HepG2 (cell line): ENCODE results near the gene TRIM31. TPM values are rescaled to one million over a fixed set of nuclear protein-coding genes. Genes with fewer than 3 reads are reported as not detected.
A peak's percentile ranks its signal among the peaks of the same experiment; 100 is the strongest.

Experiments
- ATAC-seq: fragments of 200-7000 bp; cut with Tn5 transposase; 3 replicates; pipeline ENCODE4 v1.9.1; 2020; ENCODE audit warnings: mild to moderate bottlenecking, moderate library complexity
- BruUV-seq: library from RNA; stranded (reverse); fragments of 400-500 nt; replicated peaks from 2 replicates; lab custom pipeline; 2021; lab: Mats Ljungman, UMichigan
- CTCF ChIA-PET: fragments of 300-600 bp; formaldehyde crosslinking; extraction: SDS; loops from one replicate; lab custom pipeline; 2021; ENCODE audit warnings: low total read pairs, inconsistent platforms, low intra/inter-chr PET ratio; lab: Yijun Ruan, JAX
- POLR2A ChIA-PET: fragments of 350-600 bp; sonication (Branson Sonifier 250); formaldehyde crosslinking; loops from one replicate; lab custom pipeline; 2020; ENCODE audit warnings: antibody characterized with exemption, inconsistent platforms; lab: Yijun Ruan, JAX
- DNase-seq: peaks from one replicate; pipeline ENCODE4 v3.0.0-alpha.2; 2015; ENCODE audit warnings: low spot score
- FAIRE-seq: peaks from 3 replicates; lab custom pipeline; 2011; peaks lifted over from hg19 to GRCh38; lab: Jason Lieb, UNC
- H2AFZ ChIP-seq: one replicate; pipeline ENCODE4 v1.6.1; 2011; ENCODE audit warnings: low read length, inconsistent platforms
- H3K27ac ChIP-seq: fragments of 300-600 bp; 3 replicates; pipeline ENCODE4 v1.8.0; 2011; ENCODE audit warnings: mixed run types, mild to moderate bottlenecking, mixed read lengths, low read length, inconsistent platforms; ENCODE audit not compliant: insufficient read depth; ENCODE audit errors: extremely low read length
- H3K27me3 ChIP-seq, 2 experiments: fragments of 200-600 bp in 1 of 2; 2 replicates in 1 of 2; 3 replicates in 1 of 2; pipeline versions ENCODE4 v1.6.0 to v1.8.0; 2011; ENCODE audit warnings: low read length in 2 of 2, mild to moderate bottlenecking in 2 of 2, moderate library complexity in 2 of 2, inconsistent platforms in 1 of 2; ENCODE audit not compliant: insufficient read depth in 2 of 2, control insufficient read depth in 1 of 2
- H3K36me3 ChIP-seq, 2 experiments: fragments of 200-600 bp in 1 of 2; replicated peaks in 1 of 2; 2 replicates in 1 of 2; 3 replicates in 1 of 2; pipeline versions ENCODE4 v1.5.1 to v1.8.0; 2011; ENCODE audit warnings: low read length in 2 of 2, inconsistent platforms in 1 of 2; ENCODE audit not compliant: insufficient read depth in 2 of 2, control insufficient read depth in 1 of 2
- H3K4me1 ChIP-seq: 2 replicates; pipeline ENCODE4 v1.5.1; 2012; ENCODE audit warnings: low read length, inconsistent platforms; ENCODE audit not compliant: insufficient read depth
- H3K4me2 ChIP-seq: 2 replicates; pipeline ENCODE4 v1.6.0; 2011; ENCODE audit warnings: low read depth, low read length, inconsistent platforms
- H3K4me3 ChIP-seq, 3 experiments: fragments of 200-600 bp in 1 of 3; sonication (generic), shearing (Covaris generic) in 1 of 3; replicated peaks in 1 of 3; 2 replicates each; pipeline ENCODE4 v1.5.1; 2011 to 2016; ENCODE audit warnings: low read length in 3 of 3, inconsistent platforms in 2 of 3, low read depth in 2 of 3, mild to moderate bottlenecking in 2 of 3, control low read depth in 1 of 3, mixed read lengths in 1 of 3; ENCODE audit not compliant: insufficient read depth in 1 of 3
- H3K79me2 ChIP-seq: one replicate; pipeline ENCODE4 v1.6.1; 2011; ENCODE audit warnings: low read length, inconsistent platforms; ENCODE audit not compliant: insufficient read depth
- H3K9ac ChIP-seq: 2 replicates; pipeline ENCODE4 v1.6.0; 2011; ENCODE audit warnings: mild to moderate bottlenecking, low read depth, low read length, inconsistent platforms; ENCODE audit not compliant: insufficient read depth
- H3K9me3 ChIP-seq: 2 replicates; pipeline ENCODE4 v1.5.1; 2012; ENCODE audit warnings: mild to moderate bottlenecking, low read length
- H4K20me1 ChIP-seq: 2 replicates; pipeline ENCODE4 v1.6.0; 2011; ENCODE audit warnings: inconsistent platforms, mild to moderate bottlenecking, low read length, moderate library complexity; ENCODE audit not compliant: insufficient read depth
- AGO2 ChIP-seq: fragments of 200-400 bp; formaldehyde crosslinking; optimal IDR thresholded peaks from 2 replicates; pipeline ENCODE3; 2017; ENCODE audit warnings: mild to moderate bottlenecking, low read depth, low read length, moderate library complexity
- DR1 ChIP-seq: sonication (generic); formaldehyde crosslinking; IDR thresholded peaks from 2 replicates; pipeline ENCODE4 v1.8.0; 2021; ENCODE audit warnings: mild to moderate bottlenecking, missing genetic modification reagents, inconsistent platforms
- HOXA9 ChIP-seq: sonication (generic); formaldehyde crosslinking; IDR thresholded peaks from 2 replicates; pipeline ENCODE4 v1.8.1; 2022; ENCODE audit warnings: missing genetic modification reagents, mild to moderate bottlenecking, moderate library complexity, borderline replicate concordance
- RELA ChIP-seq: sonication (generic); formaldehyde crosslinking; IDR thresholded peaks from 2 replicates; pipeline ENCODE4 v1.4.0; 2020; ENCODE audit warnings: missing genetic modification reagents
- RFXAP ChIP-seq: sonication (generic); formaldehyde crosslinking; IDR thresholded peaks from 2 replicates; pipeline ENCODE4 v1.4.0; 2020; ENCODE audit warnings: missing genetic modification reagents, borderline replicate concordance
- SNRNP70 ChIP-seq: fragments of 200-400 bp; formaldehyde crosslinking; IDR thresholded peaks from 2 replicates; pipeline ENCODE4 v1.6.1; 2017; ENCODE audit warnings: mild to moderate bottlenecking, low read depth, low read length, moderate library complexity
- TRIM22 ChIP-seq: fragments of 450-650 bp; IDR thresholded peaks from 2 replicates; pipeline ENCODE4 v1.6.1; 2017
- XRCC5 ChIP-seq: fragments of 200-400 bp; formaldehyde crosslinking; optimal IDR thresholded peaks from 2 replicates; pipeline ENCODE3; 2017; ENCODE audit warnings: mild to moderate bottlenecking, low read length
- ZBTB25 ChIP-seq: IDR thresholded peaks from 2 replicates; pipeline ENCODE4 v1.6.1; 2018; ENCODE audit warnings: missing genetic modification reagents
- ZEB1 ChIP-seq: IDR thresholded peaks from 2 replicates; pipeline ENCODE4 v1.6.1; 2012; ENCODE audit warnings: mild to moderate bottlenecking, low read depth, inconsistent platforms; ENCODE audit not compliant: insufficient replicate concordance
- ZMAT3 ChIP-seq: sonication (generic); formaldehyde crosslinking; conservative IDR thresholded peaks from 2 replicates; pipeline ENCODE4 v1.7.0; 2021; ENCODE audit warnings: missing genetic modification reagents
- ZMYM3 ChIP-seq: sonication (generic); formaldehyde crosslinking; IDR thresholded peaks from 2 replicates; pipeline ENCODE4 v1.5.1; 2020; ENCODE audit warnings: mild to moderate bottlenecking, missing genetic modification reagents
- ZNF383 ChIP-seq: sonication (generic); formaldehyde crosslinking; IDR thresholded peaks from 2 replicates; pipeline ENCODE4 v1.4.0; 2020; ENCODE audit warnings: missing genetic modification reagents, mild to moderate bottlenecking, borderline replicate concordance
- ZNF432 ChIP-seq: sonication (generic); formaldehyde crosslinking; IDR thresholded peaks from 2 replicates; pipeline ENCODE4 v1.5.0; 2020; ENCODE audit warnings: missing genetic modification reagents, mild to moderate bottlenecking, borderline replicate concordance
- ZNF546 ChIP-seq: sonication (generic); formaldehyde crosslinking; conservative IDR thresholded peaks from 2 replicates; pipeline ENCODE4 v1.8.1; 2023; ENCODE audit warnings: mild to moderate bottlenecking, missing genetic modification reagents
- ZNF556 ChIP-seq: sonication (generic); formaldehyde crosslinking; IDR thresholded peaks from 2 replicates; pipeline ENCODE4 v1.4.0; 2020; ENCODE audit warnings: mild to moderate bottlenecking, missing genetic modification reagents, borderline replicate concordance
- ZNF563 ChIP-seq: sonication (generic); formaldehyde crosslinking; IDR thresholded peaks from 2 replicates; pipeline ENCODE4 v1.8.0; 2022; ENCODE audit warnings: mild to moderate bottlenecking, moderate library complexity, missing genetic modification reagents
- ZNF577 ChIP-seq: sonication (generic); formaldehyde crosslinking; IDR thresholded peaks from 2 replicates; pipeline ENCODE4 v1.4.0; 2020; ENCODE audit warnings: mild to moderate bottlenecking, low read depth, missing genetic modification reagents, borderline replicate concordance
- ZNF644 ChIP-seq: IDR thresholded peaks from 2 replicates; pipeline ENCODE4 v1.6.1; 2016; ENCODE audit warnings: low read depth
- WGBS: methylation state at CpG from one replicate; pipeline ENCODE4 v1.1.6; 2017; ENCODE audit warnings: low lambda C conversion rate; 5-methylcytosine and 5-hydroxymethylcytosine counted together
- in situ Hi-C: cut with HindIII; loops from 2 replicates; pipeline ENCODE4 v1.10.0; 2017; ENCODE audit warnings: low pct_unique_long_range_greater_than_20kb; ENCODE audit not compliant: extremely low pct_ligation_motif_present
- intact Hi-C: fragments of 100-400 bp; cut with micrococcal nuclease; formaldehyde crosslinking; loops from one replicate; pipeline ENCODE4 v1.10.0; 2022; ENCODE audit not compliant: unreplicated experiment
- polyA plus RNA-seq, 8 experiments: library from polyadenylated mRNA; depleted of rRNA in 3 of 8; stranded (reverse) in 7 of 8; unstranded in 1 of 8; fragments of >200 nt; fragmentation: Illumina TruSeq in 4 of 8; extraction: Trizol in 4 of 8; gene quantifications; 2 replicates each; pipeline versions ENCODE4 v1.2.1 to v1.2.3, GENCODE V29; 2011 to 2016; ENCODE audit warnings: low read depth in 4 of 8, missing spikeins in 1 of 8, mixed read lengths in 1 of 8; ENCODE audit not compliant: insufficient read depth in 1 of 8
- total RNA-seq, 5 experiments: library from RNA; depleted of rRNA; stranded (reverse); fragments of >200 nt; fragmentation: Illumina TruSeq; extraction: Trizol; gene quantifications; 2 replicates each; pipeline ENCODE4 v1.2.3, GENCODE V29; 2016; ENCODE audit warnings: low read depth in 1 of 5

The TRIM31 gene
- total and polyA plus RNA-seq, 2 of the 13 experiments (the other 11 are each of a cell fraction or from before 2014, with no cell fraction given), result 0.13 to 0.51 TPM

- TF ChIP-seq AGO2 (no peak), ZNF577 (CRISPR knock-in tag) (no peak), RFXAP (CRISPR knock-in tag) (no peak; the same call in 1 of the 2 replicates), ZNF556 (CRISPR knock-in tag) (no peak), ZNF432 (no peak), SNRNP70 (no peak)
Measured at GRCh38 chr6:30075790-30076732, 36.8 kb downstream of the TRIM31 start (continued).

- FAIRE-seq, result no peak
- Histone ChIP-seq H4K20me1 (no peaks in the 10 kb centered on the region), H2AFZ (peak within 1 kb of the TSS; percentile 68), H3K9me3 (no peaks in the 10 kb centered on the region), H3K4me1 (peaks cover 47% of the 10 kb centered on the region), H3K27ac (no peak within 1 kb of the TSS), H3K27me3 (peaks cover 1 to 40% of the 10 kb centered on the region in 2 experiments; a peak in 4 of 5 replicates), H3K36me3 (no peaks in the 10 kb centered on the region; a peak in 1 of 5 replicates), H3K79me2 (no peaks in the 10 kb centered on the region), H3K9ac (peak within 1 kb of the TSS; percentile 45; the same call in 1 of the 2 replicates), H3K4me2 (peak within 1 kb of the TSS; percentile 95), H3K4me3 (peak within 1 kb of the TSS; percentile 50 to 77 (median 67))
- CTCF ChIA-PET, result interaction anchor here (1.3 to 2.2 kb wide), 2 partner anchors 56 to 95 kb away, joined by 4 to 7 read pairs; no protein-coding TSS in a partner anchor
- POLR2A ChIA-PET, result interaction anchor here (0.8 kb wide), 1 partner anchor 14 kb away, joined by 3 read pairs; the partner anchor contains the start of gene POLR1H
- WGBS, result 6% methylated on average over 40 of the region's 64 CpGs
- peak; percentile 63 for ATAC-seq
- BruUV-seq, result no TSS peak
- DNase-seq, result no peak
- in situ Hi-C loops (no loop called here), intact Hi-C loops (no loop called here)
- TF ChIP-seq DR1 (CRISPR knock-in tag), result no peak
- no peak for TF ChIP-seq ZNF383 (CRISPR knock-in tag)
- TF ChIP-seq TRIM22, result no peak
- peak; percentile 20; the same call in 1 of the 2 replicates for TF ChIP-seq ZNF563 (CRISPR knock-in tag)
- no peak for TF ChIP-seq HOXA9 (CRISPR knock-in tag)
- TF ChIP-seq ZNF546 (CRISPR knock-in tag), result 0 out of 2 replicates have a peak, but pooled peaks have one; percentile 78
- no peak for TF ChIP-seq RELA (CRISPR knock-in tag)
- no peak for TF ChIP-seq ZEB1
- no peak; the same call in 1 of the 2 replicates for TF ChIP-seq RFXAP (CRISPR knock-in tag)
- TF ChIP-seq ZMYM3, result no peak; the same call in 1 of the 2 replicates
- TF ChIP-seq XRCC5, result no peak
- no peak for TF ChIP-seq ZNF644
- no peak for TF ChIP-seq ZBTB25
- no peak for TF ChIP-seq ZMAT3
Measured at GRCh38 chr6:30075094-30075789, 37.6 kb downstream of the TRIM31 start, which contains the start of gene RNF39. TSS of gene RNF39 (minus strand) at chr6:30075769. CDS start at chr6:30075585, 184 bp downstream.
